Fibroblast of skin of scalp (primary cell): Measurements from ENCODE around the gene SMTNL1.

Experiments used
- DNase-seq: peaks from one replicate; pipeline ENCODE4 v3.0.0-alpha.2; 2013

SMTNL1 gene

GRCh38 chr11:57596266-57596885 is 59.0 kb downstream of the SMTNL1 start:
- no peak for DNase-seq

GRCh38 chr11:57597461-57597915 is 60.1 kb downstream of the SMTNL1 start, which contains the start of gene SERPING1:
SERPING1 (plus strand) TSS chr11:57597685; CDS start chr11:57598271, 586 bp downstream.
- DNase-seq = peak; percentile 2

DNA sequence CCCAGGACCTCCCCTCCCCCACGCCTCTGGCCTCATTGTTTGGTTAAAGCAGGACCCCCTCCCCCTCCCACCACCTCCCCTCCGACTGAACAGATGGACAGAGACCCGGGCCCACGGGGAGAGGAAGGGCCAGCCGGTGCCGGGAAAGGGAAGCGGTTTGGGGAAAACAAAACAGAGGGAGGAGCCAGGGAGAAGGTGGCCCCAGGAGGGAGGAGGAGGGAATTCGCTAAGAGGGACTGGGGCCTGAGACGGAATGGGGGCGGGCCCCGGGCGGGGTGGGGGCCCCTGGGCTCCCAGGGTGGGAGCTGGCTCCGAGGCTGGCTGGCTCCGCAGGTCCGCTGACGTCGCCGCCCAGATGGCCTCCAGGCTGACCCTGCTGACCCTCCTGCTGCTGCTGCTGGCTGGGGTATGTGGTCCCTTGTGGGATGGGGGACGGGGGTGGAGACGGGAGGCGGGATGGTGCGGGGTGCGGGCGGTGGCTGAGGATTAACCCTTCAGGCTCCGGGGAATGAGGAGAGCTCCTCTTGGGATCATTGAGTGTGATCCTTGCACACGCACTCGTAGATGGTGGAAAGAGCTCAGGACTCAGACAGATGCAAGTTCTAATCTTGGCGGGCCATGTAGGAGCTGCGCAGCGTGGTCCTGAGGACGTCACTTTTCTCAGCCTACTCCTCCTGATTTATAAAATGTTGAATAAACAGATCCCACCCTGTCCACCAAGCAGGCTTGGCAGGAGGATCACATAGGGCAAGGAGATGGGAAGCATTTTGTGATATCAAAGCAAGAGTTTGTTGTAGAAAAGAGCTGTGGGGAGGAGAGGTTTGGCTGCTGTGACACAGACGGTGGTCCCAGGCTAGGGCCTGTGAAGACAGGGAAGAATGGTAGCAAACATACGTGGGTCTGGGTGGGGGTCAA is 60.8 kb downstream of the SMTNL1 start:
- DNase-seq = peak; percentile 54

- DNase-seq = peak; percentile 51
These were observed 61.4 kb downstream of the SMTNL1 start for GRCh38 chr11:57598831-57599155.

- DNase-seq = no peak
These were observed 62.0 kb downstream of the SMTNL1 start for GRCh38 chr11:57599381-57599780.
